Non-pigmented ciliary epithelial cell (primary cell): Measurements from ENCODE around the gene ZFP57.
A peak's percentile ranks its signal among the peaks of the same experiment; 100 is the strongest.

Experiments
- DNase-seq: peaks from one replicate; pipeline ENCODE4 v3.0.0-alpha.2; 2010; ENCODE audit warnings: low read depth

Gene ZFP57

GRCh38 chr6:29655658-29656057, 25.3 kb downstream of the ZFP57 start:
- no peak for DNase-seq

DNA sequence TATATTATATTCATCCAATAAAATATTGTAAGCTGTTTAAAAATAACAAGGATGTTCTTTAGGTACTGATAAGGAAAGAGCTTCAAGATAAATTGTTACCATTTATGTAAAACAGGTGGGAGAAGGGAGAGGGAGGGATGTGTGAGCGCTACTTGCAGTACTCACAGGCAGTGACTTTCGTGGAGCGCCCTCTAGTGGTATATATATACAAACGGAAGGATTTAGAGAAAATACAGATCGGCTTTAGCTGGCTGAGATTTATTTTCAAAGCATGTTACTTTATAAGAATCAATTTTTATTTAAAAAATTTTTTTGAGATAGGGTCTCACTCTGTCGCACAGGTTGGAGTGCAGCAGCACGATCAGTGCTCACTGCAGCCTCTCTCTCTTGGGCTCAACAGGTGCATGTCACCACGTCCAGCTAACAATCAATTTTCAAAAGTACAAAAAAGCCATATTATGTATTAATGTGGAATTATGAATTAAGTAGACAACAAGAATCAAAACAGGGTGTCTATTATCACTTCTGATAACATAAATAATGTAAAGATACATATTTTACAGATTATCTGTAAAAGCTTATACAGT, 27.4 kb downstream of the ZFP57 start:
- peak; percentile 55 for DNase-seq

GRCh38 chr6:29652198-29652584, 28.8 kb downstream of the ZFP57 start:
- DNase-seq, result no peak

DNA sequence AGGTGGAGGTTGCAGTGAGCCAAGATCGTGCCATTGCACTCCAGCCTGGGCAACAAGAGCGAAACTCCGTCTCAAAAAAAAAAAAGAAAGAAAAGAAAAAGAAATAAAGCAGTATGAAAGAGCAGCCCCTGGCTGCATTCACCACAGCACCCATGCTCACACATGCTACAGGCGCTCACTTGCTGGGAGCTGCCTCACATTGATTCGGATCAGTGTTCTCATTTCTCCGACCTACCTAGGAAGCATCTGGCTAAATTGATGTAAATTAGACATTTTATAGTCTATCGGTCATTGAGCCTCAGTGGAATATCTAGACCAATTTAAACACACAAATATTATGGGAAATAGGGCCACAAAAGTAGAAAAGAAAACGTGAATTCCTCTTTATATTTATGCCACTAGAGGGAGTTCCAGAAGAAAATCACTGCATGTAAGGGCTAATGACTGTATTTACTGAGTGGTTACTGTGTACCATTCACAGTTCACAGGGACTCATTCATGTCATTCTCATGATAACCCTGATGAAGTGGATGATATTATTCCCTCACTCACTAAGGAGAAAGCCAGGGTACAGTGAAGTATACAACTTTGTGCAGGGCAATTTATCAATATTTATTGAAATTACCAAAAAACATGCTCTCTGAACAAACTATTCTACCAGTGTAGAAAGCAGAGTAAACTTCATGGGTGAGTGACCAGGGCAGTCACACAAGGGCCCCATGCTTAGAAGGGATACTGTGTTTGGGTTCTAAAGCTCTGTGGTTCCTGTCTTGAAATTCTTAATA, 29.3 kb downstream of the ZFP57 start:
- DNase-seq, result no peak

DNA sequence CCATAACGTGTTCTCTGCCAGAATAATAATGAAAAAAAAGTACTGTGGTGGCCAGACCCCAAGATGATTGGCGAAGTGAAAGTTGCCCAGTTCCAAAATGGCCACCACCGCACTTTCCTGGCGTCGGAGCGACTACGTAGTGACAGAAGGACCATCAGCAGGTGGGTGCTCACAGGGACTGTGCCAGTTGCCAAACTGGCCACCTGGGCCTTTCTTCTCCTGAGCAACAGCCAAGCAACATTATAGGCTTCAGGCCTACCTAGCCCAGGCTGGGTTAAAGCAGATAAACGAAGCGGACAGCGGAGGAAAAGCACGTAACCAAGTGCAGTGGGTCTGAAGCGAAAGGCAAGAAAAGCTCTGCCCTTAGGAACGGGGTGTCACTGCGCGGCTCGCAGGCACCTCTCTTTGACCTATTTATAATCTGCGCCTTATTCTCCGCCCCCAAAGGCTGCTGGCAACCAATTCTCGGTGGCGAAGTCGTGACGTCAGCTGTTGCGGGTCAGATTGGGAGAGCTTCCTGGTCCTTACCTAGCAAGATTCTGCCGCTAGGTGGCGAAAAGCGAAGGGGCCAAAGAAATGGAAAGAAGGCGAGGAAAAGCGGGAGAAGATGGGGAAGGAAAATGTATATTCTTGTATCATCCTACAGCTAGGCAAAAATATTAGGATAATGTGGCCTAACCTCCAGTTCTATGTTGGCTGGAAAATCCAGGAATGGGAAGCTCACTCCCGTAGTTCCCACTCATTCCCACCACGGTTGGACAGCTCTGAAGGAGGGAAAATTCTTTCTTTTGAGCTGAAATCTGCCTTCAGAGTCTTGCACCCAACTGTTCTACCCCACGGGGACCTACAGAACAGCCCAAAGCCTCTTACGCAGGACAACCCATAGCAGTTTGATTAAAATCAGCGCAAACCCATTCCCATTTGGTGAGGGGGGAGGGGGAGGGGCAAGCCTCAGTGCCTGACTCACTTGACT, 31.0 kb downstream of the ZFP57 start:
- peak; percentile 80 for DNase-seq

GRCh38 chr6:29647927-29648642, 32.9 kb downstream of the ZFP57 start:
- DNase-seq, result no peak

DNA sequence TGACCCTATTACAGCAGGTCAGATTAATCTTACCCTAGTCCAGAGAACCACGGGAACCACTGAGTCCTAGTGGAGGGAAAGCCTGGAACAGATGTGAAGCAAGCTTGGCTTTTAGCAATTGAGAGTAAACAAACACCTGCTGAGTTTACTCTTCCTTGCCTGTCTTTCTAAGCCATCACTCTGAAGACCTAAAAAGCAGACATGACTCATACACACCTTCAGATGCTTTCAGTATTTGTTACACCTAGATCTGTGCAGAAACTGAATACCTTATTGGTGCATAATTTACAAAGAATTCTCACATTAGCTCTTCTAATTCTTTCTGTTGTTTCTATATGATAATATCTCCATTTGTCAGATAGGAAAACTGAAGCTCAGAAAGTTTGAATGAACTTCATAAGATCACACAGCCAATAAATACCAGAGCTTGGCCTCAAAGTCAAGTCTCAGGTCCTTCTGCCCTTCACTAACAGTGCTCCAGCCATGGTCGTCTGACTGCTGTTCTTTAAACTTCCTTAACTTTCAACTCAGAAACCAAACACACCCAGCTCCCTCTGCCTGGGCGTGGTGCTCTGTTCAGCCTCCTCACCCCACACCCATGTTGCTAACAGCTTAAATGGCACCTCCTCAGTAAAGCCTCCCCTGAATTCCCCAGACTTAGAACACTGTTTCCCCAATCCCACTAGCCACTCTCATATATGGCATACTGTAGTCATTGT, 39.4 kb downstream of the ZFP57 start:
- no peak for DNase-seq

GRCh38 chr6:29637247-29637646, 43.7 kb downstream of the ZFP57 start:
- no peak for DNase-seq

DNA sequence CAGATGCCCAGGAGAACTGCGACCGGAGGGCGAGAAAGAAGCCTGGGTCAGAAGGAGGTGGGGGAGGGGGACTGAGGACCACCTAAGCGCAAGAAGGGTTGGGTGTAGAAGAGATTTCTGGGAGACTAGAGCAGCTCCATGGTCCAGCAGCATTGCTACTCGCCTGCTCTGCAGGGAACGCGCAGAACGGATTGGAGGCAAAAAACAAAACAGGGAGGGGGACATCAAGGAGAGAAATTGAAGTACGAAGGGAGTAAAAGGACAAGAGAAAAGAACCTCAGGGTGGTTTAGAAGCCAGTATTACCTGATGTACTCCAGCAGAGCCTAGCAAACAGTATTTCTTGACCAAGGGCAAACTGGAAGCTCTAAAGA, 47.4 kb downstream of the ZFP57 start:
- DNase-seq, result no peak

- DNase-seq, result no peak
Observed at GRCh38 chr6:29632789-29633533, 48.0 kb downstream of the ZFP57 start, which contains the start of gene GABBR1. Gene GABBR1, minus strand, starts transcription at chr6:29633183. Its CDS starts 798 bp downstream, at chr6:29632385.

GRCh38 chr6:29631860-29632731, 48.9 kb downstream of the ZFP57 start:
- DNase-seq, result no peak

DNA sequence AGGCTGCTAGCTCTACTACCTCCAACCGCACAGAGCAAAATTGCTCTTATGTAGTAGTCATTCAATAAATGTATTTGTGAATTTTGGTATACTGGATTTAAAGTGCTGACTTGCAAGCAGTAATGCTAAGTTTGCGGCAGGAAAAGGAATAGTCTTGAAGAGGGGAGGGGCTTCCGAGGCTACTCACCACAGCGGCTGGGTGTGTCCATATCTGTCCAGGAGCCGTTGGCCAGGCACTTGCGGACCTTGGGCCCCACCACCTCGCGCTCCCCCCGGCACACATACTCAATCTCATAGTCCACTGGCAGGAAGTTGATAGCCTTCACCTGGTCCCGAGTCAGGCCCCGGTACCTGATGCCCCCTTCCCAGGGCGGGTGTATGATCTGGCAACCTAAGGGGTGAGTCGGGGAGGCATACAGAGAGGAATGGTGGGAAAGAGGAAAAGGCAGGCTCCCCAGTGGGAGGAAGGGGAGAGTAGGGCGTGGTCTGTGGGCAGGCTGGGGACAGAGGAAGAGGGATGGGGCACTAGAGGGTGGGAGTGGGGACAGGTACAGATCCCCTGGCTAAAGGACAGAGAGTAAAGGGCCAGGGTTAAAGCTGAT, 49.6 kb downstream of the ZFP57 start:
- no peak for DNase-seq

DNA sequence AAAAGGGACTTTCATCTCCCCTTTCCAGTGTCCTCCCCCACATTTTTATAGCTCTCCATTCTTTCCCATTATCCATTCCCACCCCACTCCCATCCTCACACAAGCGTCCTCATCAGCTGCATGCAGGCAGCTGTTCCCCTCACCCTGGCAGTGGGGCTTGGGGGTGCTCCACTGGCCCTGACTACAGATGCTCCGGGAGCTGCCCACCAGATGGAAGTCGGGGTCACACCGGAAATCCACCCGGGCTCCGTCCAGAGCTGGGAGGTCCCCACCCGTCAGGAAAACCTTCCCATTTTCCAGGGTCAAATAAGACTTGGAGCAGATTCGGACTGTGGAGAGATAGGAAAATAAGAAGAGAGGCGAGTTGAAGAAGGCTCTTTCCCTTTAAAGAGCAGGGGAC, 50.6 kb downstream of the ZFP57 start:
- no peak for DNase-seq

GRCh38 chr6:29629571-29629970, 51.4 kb downstream of the ZFP57 start:
- DNase-seq, result no peak

- DNase-seq, result no peak
Observed at GRCh38 chr6:29628419-29629281, 52.3 kb downstream of the ZFP57 start.

DNA sequence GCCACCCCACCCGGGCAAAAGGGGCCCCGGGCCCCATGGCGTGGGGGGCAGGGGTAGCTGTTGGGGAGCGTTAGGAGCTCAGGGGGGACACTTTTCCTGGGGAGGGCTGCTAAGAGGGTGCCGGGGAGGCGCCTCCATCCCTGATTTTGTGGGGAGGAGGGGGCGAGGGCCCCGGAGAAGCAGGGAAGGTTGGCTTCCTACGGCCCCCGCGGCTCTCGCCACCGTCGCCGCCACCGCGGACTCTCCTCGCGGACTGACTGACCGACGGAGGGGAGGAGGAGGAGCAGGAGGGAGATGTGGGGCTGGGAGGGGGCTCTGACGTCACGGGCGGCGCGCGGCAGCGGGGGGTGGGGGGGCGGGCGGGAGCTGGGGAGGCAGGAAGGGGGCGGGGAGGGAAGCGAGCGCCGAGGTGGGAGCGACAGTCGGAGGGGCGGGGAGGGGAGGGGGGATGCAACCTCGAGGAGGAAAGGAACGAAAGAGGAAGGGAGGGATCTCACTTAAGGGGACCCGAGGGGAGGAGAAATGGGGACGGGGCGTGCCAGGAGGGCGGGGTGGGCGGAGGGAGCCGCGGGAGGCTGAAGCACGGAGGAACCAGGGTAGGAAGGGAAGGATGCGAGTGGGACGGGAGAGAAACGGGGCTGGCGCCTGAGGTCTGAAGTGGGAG, 53.1 kb downstream of the ZFP57 start:
- DNase-seq, result no peak

GRCh38 chr6:29626948-29627754, 53.8 kb downstream of the ZFP57 start:
- DNase-seq, result no peak
